COLO829 (cell line): Measurements from ENCODE around the gene CES3.

Source experiments
- DNase-seq: peaks from one replicate; pipeline ENCODE4 v3.0.0; 2012; ENCODE audit warnings: low spot score

CES3 gene

GRCh38 chr16:66961065-66961744 lies at the start of gene CES3:
CES3 (plus strand) TSS chr16:66961266; CDS start chr16:66961308, 42 bp downstream.
- DNase-seq: peak; percentile 23

- DNase-seq: no peak
Observed at GRCh38 chr16:66911801-66912200, 49.3 kb upstream of the CES3 start.

- DNase-seq: no peak
Observed at GRCh38 chr16:66913081-66913480, 48.0 kb upstream of the CES3 start.

GRCh38 chr16:66913711-66914110 lies 47.4 kb upstream of the CES3 start:
- no peak for DNase-seq

GRCh38 chr16:66914541-66914940 lies 46.5 kb upstream of the CES3 start:
- no peak for DNase-seq

GRCh38 chr16:66915041-66915440 lies 46.0 kb upstream of the CES3 start:
- DNase-seq: no peak

GRCh38 chr16:66916518-66916917 lies 44.5 kb upstream of the CES3 start:
- no peak for DNase-seq

GRCh38 chr16:66917741-66918140 lies 43.3 kb upstream of the CES3 start:
- DNase-seq: no peak

- no peak for DNase-seq
Observed at GRCh38 chr16:66918355-66918754, 42.7 kb upstream of the CES3 start.

GRCh38 chr16:66918803-66919568 lies 42.1 kb upstream of the CES3 start, which contains the start of gene CDH16:
CDH16 (minus strand) TSS chr16:66918885; CDS start chr16:66918065, 820 bp downstream.
- no peak for DNase-seq

- DNase-seq: no peak
Observed at GRCh38 chr16:66919569-66920298, 41.3 kb upstream of the CES3 start.

- no peak for DNase-seq
Observed at GRCh38 chr16:66920299-66920590, 40.8 kb upstream of the CES3 start.

GRCh38 chr16:66920924-66921680 lies 40.0 kb upstream of the CES3 start:
- DNase-seq: no peak

- no peak for DNase-seq
Observed at GRCh38 chr16:66921729-66922450, 39.2 kb upstream of the CES3 start.

- peak; percentile 40 for DNase-seq
Observed at GRCh38 chr16:66923247-66923731, 37.8 kb upstream of the CES3 start.

- no peak for DNase-seq
Observed at GRCh38 chr16:66923866-66924265, 37.2 kb upstream of the CES3 start.

- DNase-seq: no peak
Observed at GRCh38 chr16:66924527-66925321, 36.3 kb upstream of the CES3 start.

GRCh38 chr16:66925322-66925840 lies 35.7 kb upstream of the CES3 start, which contains the start of gene RRAD:
RRAD (minus strand) TSS chr16:66925535; CDS start chr16:66925179, 356 bp downstream.
- no peak for DNase-seq

GRCh38 chr16:66926171-66926947 lies 34.7 kb upstream of the CES3 start:
- DNase-seq: no peak
